PFSK-1 (cell line): ENCODE measurements around the gene HINFP.

Source experiments
- FOXP2 ChIP-seq: optimal IDR thresholded peaks from 2 replicates; pipeline ENCODE3; 2011; ENCODE audit warnings: borderline replicate concordance, control low read depth, inconsistent platforms; ENCODE audit not compliant: insufficient read depth; ENCODE audit errors: extremely low read length, extremely low read depth
- POLR2AphosphoS5 ChIP-seq: IDR thresholded peaks from 2 replicates; pipeline ENCODE4 v1.6.1; 2012; ENCODE audit warnings: low read depth, mild to moderate bottlenecking, control low read depth, low read length, moderate library complexity
- REST ChIP-seq, 2 experiments: IDR thresholded peaks; 2 replicates each; pipeline versions ENCODE4 v1.6.1 to v1.8.0; 2011 to 2012; ENCODE audit warnings: low read depth in 2 of 2, low read length in 2 of 2, control low read depth in 1 of 2, inconsistent platforms in 1 of 2, mild to moderate bottlenecking in 1 of 2, moderate library complexity in 1 of 2; ENCODE audit not compliant: insufficient read depth in 1 of 2
- SIN3A ChIP-seq: IDR thresholded peaks from 2 replicates; pipeline ENCODE4 v1.6.1; 2012; ENCODE audit warnings: mild to moderate bottlenecking, low read length, moderate library complexity, borderline replicate concordance; ENCODE audit not compliant: insufficient read depth
- TAF1 ChIP-seq: IDR thresholded peaks from 2 replicates; pipeline ENCODE4 v1.6.1; 2012; ENCODE audit warnings: low read length, control low read depth, borderline replicate concordance; ENCODE audit not compliant: insufficient read depth

GRCh38 chr11:119169282-119169719 lies 47.9 kb downstream of the HINFP start:
- no peak for TF ChIP-seq POLR2AphosphoS5
- no peak for TF ChIP-seq TAF1
- TF ChIP-seq REST (IDR thresholded peaks at IDR 0.05; ENCODE audit: insufficient read depth in 1 of 2, low read depth in 2 of 2, low read length in 2 of 2) = no peak
- TF ChIP-seq SIN3A = no peak
- TF ChIP-seq FOXP2 = no peak
